Ishikawa (cell line): ENCODE results near the gene GAB2.

Source experiments
- CEBPB ChIP-seq: IDR thresholded peaks from 2 replicates; pipeline ENCODE4 v1.6.1; 2012
- CREB1 ChIP-seq: IDR thresholded peaks from 2 replicates; pipeline ENCODE4 v1.6.1; 2012; ENCODE audit warnings: low read depth
- EGR1 ChIP-seq: IDR thresholded peaks from 2 replicates; pipeline ENCODE4 v1.6.1; 2012
- EP300 ChIP-seq: IDR thresholded peaks from 2 replicates; pipeline ENCODE4 v1.6.1; 2012; ENCODE audit warnings: borderline replicate concordance
- FOXM1 ChIP-seq: IDR thresholded peaks from 2 replicates; pipeline ENCODE4 v1.6.1; 2012; ENCODE audit warnings: low read depth, borderline replicate concordance
- MAX ChIP-seq: IDR thresholded peaks from 2 replicates; pipeline ENCODE4 v1.6.1; 2012
- NFIC ChIP-seq: IDR thresholded peaks from 2 replicates; pipeline ENCODE4 v1.6.1; 2012
- RAD21 ChIP-seq: IDR thresholded peaks from 2 replicates; pipeline ENCODE4 v1.6.1; 2012; ENCODE audit warnings: low read depth
- REST ChIP-seq: IDR thresholded peaks from 2 replicates; pipeline ENCODE4 v1.6.1; 2012; ENCODE audit warnings: low read depth, mild to moderate bottlenecking
- TAF1 ChIP-seq: IDR thresholded peaks from 2 replicates; pipeline ENCODE4 v1.6.1; 2012; ENCODE audit warnings: low read depth, mild to moderate bottlenecking
- TCF12 ChIP-seq: IDR thresholded peaks from 2 replicates; pipeline ENCODE4 v1.6.1; 2012; ENCODE audit warnings: low read depth
- TEAD4 ChIP-seq: IDR thresholded peaks from 2 replicates; pipeline ENCODE4 v1.6.1; 2012
- YY1 ChIP-seq: IDR thresholded peaks from 2 replicates; pipeline ENCODE4 v1.6.1; 2012; ENCODE audit warnings: low read depth
- ZBTB7A ChIP-seq: IDR thresholded peaks from 2 replicates; pipeline ENCODE4 v1.6.1; 2012; ENCODE audit warnings: low read depth
- TF ChIP-seq, protein P1 (sequence below): IDR thresholded peaks from 2 replicates; pipeline ENCODE4 v1.6.1; 2012

The GAB2 gene

DNA sequence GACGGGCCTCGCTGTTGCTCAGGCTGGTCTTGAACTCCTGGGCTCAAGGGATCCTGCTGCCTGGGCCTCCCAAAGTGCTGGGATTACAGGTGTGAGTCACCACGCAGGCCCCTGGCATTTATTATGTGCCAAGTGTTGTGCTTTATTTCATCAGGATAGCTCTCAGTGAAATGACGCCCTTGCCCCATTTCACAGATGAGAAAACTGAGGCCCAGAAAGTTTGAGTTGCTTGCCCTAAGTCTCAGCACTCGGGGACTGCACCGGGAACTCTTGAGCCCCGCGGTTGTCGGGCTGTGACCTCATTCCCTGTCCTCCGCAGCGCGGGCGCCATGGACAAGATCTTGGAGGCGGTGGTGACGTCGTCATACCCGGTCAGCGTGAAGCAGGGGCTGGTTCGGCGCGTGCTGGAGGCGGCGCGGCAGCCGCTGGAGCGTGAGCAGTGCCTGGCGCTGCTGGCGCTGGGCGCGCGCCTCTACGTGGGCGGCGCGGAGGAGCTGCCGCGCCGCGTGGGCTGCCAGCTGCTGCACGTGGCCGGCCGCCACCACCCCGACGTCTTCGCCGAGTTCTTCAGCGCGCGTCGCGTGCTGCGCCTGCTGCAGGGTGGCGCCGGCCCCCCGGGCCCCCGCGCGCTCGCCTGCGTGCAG, 221.6 kb downstream of the GAB2 start:
- TF ChIP-seq CREB1, result no peak

- TF ChIP-seq TCF12 (no peak), NFIC (no peak), EGR1 (no peak), TEAD4 (no peak)
Observed at GRCh38 chr11:78194490-78194889, 223.1 kb downstream of the GAB2 start.

- TF ChIP-seq ZBTB7A (no peak), FOXM1 (no peak), CEBPB (no peak), YY1 (no peak), TEAD4 (no peak), TCF12 (no peak), CREB1 (no peak), EGR1 (no peak), TAF1 (no peak), MAX (no peak)
- TF ChIP-seq, protein P1, sequence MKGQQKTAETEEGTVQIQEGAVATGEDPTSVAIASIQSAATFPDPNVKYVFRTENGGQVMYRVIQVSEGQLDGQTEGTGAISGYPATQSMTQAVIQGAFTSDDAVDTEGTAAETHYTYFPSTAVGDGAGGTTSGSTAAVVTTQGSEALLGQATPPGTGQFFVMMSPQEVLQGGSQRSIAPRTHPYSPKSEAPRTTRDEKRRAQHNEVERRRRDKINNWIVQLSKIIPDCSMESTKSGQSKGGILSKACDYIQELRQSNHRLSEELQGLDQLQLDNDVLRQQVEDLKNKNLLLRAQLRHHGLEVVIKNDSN, result no peak
Observed at GRCh38 chr11:78193806-78194205, 223.8 kb downstream of the GAB2 start.

DNA sequence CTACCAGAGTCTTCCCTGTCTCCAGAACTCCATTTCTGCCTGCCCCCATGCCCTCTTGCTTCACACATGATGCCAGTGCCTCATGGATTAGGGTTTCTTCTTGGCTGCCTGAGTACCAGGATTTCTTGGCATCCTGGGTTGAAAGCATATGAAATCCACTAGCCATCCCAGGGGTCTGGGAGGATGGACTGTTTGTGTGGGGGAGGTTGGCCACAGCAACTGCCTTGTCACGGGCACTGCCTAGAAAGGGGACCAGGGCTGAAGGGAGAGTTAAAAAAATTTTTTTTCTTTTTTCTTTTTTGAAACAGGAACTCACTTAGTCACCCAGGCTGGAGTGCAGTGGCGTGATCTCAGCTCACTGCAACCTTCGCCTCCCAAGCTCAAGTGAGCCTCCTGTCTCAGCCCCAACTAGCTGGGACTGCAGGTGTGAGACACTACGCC, 224.7 kb downstream of the GAB2 start:
- TF ChIP-seq MAX (no peak), REST (no peak), CEBPB (no peak), EGR1 (no peak), TAF1 (no peak), RAD21 (no peak), EP300 (no peak), FOXM1 (no peak), YY1 (no peak), NFIC (no peak), TCF12 (no peak), ZBTB7A (no peak), TEAD4 (no peak), CREB1 (no peak)
- TF ChIP-seq, protein P1, result no peak

- TF ChIP-seq NFIC, result no peak
- no peak for TF ChIP-seq MAX
- TF ChIP-seq YY1, result no peak
- no peak for TF ChIP-seq EGR1
- no peak for TF ChIP-seq TEAD4
- TF ChIP-seq, protein P1, result no peak
- no peak for TF ChIP-seq CEBPB
- no peak for TF ChIP-seq TAF1
- no peak for TF ChIP-seq EP300
- no peak for TF ChIP-seq TCF12
- no peak for TF ChIP-seq ZBTB7A
- no peak for TF ChIP-seq REST
- no peak for TF ChIP-seq RAD21
Observed at GRCh38 chr11:78192223-78192719, 225.3 kb downstream of the GAB2 start.

DNA sequence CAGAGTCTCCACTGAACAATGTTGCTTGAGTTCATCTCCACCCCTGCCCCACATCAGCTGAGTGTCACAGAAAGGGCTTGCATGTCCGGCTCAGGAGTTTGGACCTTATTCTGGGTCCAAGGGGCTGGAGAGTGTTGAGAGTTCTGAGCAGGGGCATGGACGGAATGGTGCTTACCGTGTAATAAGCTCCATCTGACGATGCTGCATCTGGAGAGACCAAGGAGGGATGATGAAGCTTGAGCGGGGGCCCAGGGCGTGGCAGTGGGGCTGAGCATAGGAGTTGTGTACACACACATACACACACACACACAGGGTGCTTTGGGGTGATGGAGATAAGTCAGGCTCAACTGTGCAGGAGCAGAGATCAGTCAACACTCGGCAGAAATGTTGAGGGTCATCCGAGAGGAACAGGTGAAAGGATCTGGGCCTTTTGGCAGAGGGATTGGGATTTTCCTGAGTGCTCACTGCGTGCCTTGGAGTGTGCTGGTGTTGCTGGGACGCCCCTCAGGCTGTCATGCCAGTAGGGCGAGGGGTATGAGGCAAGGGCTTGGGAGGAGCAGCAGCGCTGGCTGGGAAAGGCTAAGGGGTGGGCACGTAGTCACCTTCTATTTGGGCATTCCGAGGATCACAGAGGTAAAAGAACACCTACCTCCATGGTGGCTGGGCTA, 226.6 kb downstream of the GAB2 start:
- TF ChIP-seq CEBPB (no peak), ZBTB7A (no peak), TEAD4 (no peak), FOXM1 (no peak), TAF1 (no peak), MAX (no peak), EP300 (no peak)
- TF ChIP-seq, protein P1, result no peak
